SK-N-SH treated with all-trans-retinoic acid at 6 μM for 48 hours (cell line): ENCODE data around the gene ACMSD.

ENCODE experiments used
- ATAC-seq: fragments of 200-7000 bp; cut with Tn5 transposase; 3 replicates; pipeline ENCODE4 v1.9.1; 2020; ENCODE audit warnings: mild to moderate bottlenecking, moderate library complexity
- ARNTL ChIP-seq: fragments of 450-650 bp; formaldehyde crosslinking; IDR thresholded peaks from 2 replicates; pipeline ENCODE4 v1.5.0; 2020; ENCODE audit warnings: low read depth, mild to moderate bottlenecking, moderate library complexity, borderline replicate concordance
- BACH2 ChIP-seq: fragments of 250-450 bp; sonication (Bioruptor Pico); IDR thresholded peaks from 2 replicates; pipeline ENCODE4 v1.9.0; 2021; ENCODE audit warnings: mild to moderate bottlenecking, borderline replicate concordance
- CREB5 ChIP-seq: fragments of 250-450 bp; sonication (Bioruptor Pico); IDR thresholded peaks from 2 replicates; pipeline ENCODE4 v1.5.1; 2020; ENCODE audit warnings: low read depth, mild to moderate bottlenecking, moderate library complexity
- CSDC2 ChIP-seq: fragments of 250-450 bp; sonication (Bioruptor Pico); IDR thresholded peaks from 2 replicates; pipeline ENCODE4 v1.5.0; 2020; ENCODE audit warnings: mild to moderate bottlenecking, moderate library complexity
- ESRRG ChIP-seq: fragments of 250-450 bp; sonication (Bioruptor Pico); IDR thresholded peaks from 2 replicates; pipeline ENCODE4 v1.6.1; 2021; ENCODE audit warnings: mild to moderate bottlenecking
- GLIS3 ChIP-seq: fragments of 250-450 bp; sonication (Bioruptor Pico); IDR thresholded peaks from 2 replicates; pipeline ENCODE4 v1.5.0; 2020; ENCODE audit warnings: mild to moderate bottlenecking, moderate library complexity
- ISL1 ChIP-seq: fragments of 250-450 bp; sonication (Bioruptor Pico); IDR thresholded peaks from 2 replicates; pipeline ENCODE4 v2.1.2; 2022; ENCODE audit warnings: mild to moderate bottlenecking, moderate library complexity
- OSR1 ChIP-seq: fragments of 250-450 bp; sonication (Bioruptor Pico); IDR thresholded peaks from 2 replicates; pipeline ENCODE4 v1.8.0; 2022; ENCODE audit warnings: moderate library complexity, mild to moderate bottlenecking, inconsistent platforms
- PPARA ChIP-seq: fragments of 250-450 bp; sonication (Bioruptor Pico); IDR thresholded peaks from 2 replicates; pipeline ENCODE4 v1.5.0; 2020; ENCODE audit warnings: mild to moderate bottlenecking, borderline replicate concordance
- RARB ChIP-seq: fragments of 250-450 bp; sonication (Bioruptor Pico); IDR thresholded peaks from 2 replicates; pipeline ENCODE4 v1.8.0; 2021; ENCODE audit warnings: mild to moderate bottlenecking, moderate library complexity
- SNAI2 ChIP-seq: fragments of 250-450 bp; sonication (Bioruptor Pico); IDR thresholded peaks from 2 replicates; pipeline ENCODE4 v1.5.0; 2020; ENCODE audit warnings: mild to moderate bottlenecking, moderate library complexity
- TCF4 ChIP-seq: fragments of 250-450 bp; sonication (Bioruptor Pico); IDR thresholded peaks from 2 replicates; pipeline ENCODE4 v1.8.0; 2021; ENCODE audit warnings: mild to moderate bottlenecking, moderate library complexity, borderline replicate concordance
- TOX ChIP-seq: fragments of 250-450 bp; sonication (Bioruptor Pico); IDR thresholded peaks from 2 replicates; pipeline ENCODE4 v1.8.0; 2021; ENCODE audit warnings: mild to moderate bottlenecking, moderate library complexity, borderline replicate concordance
- ZC3H10 ChIP-seq: fragments of 250-450 bp; sonication (Bioruptor Pico); IDR thresholded peaks from 2 replicates; pipeline ENCODE4 v1.5.1; 2021; ENCODE audit warnings: mild to moderate bottlenecking, moderate library complexity
- ZFP3 ChIP-seq: fragments of 250-450 bp; sonication (Bioruptor Pico); IDR thresholded peaks from 2 replicates; pipeline ENCODE4 v1.5.0; 2020; ENCODE audit warnings: mild to moderate bottlenecking, moderate library complexity
- ZFP30 ChIP-seq: fragments of 450-650 bp; formaldehyde crosslinking; IDR thresholded peaks from 2 replicates; pipeline ENCODE4 v1.5.0; 2022; ENCODE audit warnings: mild to moderate bottlenecking, moderate library complexity
- ZNF565 ChIP-seq: fragments of 450-650 bp; formaldehyde crosslinking; conservative IDR thresholded peaks from 2 replicates; pipeline ENCODE4 v1.5.0; 2020; ENCODE audit warnings: low read depth, mild to moderate bottlenecking, moderate library complexity
- ZNF70 ChIP-seq: fragments of 450-650 bp; formaldehyde crosslinking; IDR thresholded peaks from 2 replicates; pipeline ENCODE4 v1.5.0; 2020; ENCODE audit warnings: mild to moderate bottlenecking, moderate library complexity
- ZNF8 ChIP-seq: fragments of 450-650 bp; formaldehyde crosslinking; IDR thresholded peaks from 2 replicates; pipeline ENCODE4 v1.5.0; 2020; ENCODE audit warnings: mild to moderate bottlenecking, moderate library complexity
- TF ChIP-seq, protein P1 (sequence below): fragments of 250-450 bp; sonication (Bioruptor Pico); IDR thresholded peaks from 2 replicates; pipeline ENCODE4 v1.5.0; 2020; ENCODE audit warnings: mild to moderate bottlenecking, moderate library complexity
- TF ChIP-seq, protein P2 (sequence below): fragments of 250-450 bp; sonication (Bioruptor Pico); IDR thresholded peaks from 2 replicates; pipeline ENCODE4 v1.8.0; 2020; ENCODE audit warnings: mild to moderate bottlenecking, moderate library complexity, borderline replicate concordance
- TF ChIP-seq, protein P3 (sequence below): fragments of 250-450 bp; sonication (Bioruptor Pico); IDR thresholded peaks from 2 replicates; pipeline ENCODE4 v1.8.0; 2021; ENCODE audit warnings: low read depth, mild to moderate bottlenecking, moderate library complexity, borderline replicate concordance
- TF ChIP-seq, protein P4 (sequence below): fragments of 250-450 bp; sonication (Bioruptor Pico); IDR thresholded peaks from 2 replicates; pipeline ENCODE4 v1.5.1; 2021; ENCODE audit warnings: mild to moderate bottlenecking, moderate library complexity

Gene ACMSD

DNA sequence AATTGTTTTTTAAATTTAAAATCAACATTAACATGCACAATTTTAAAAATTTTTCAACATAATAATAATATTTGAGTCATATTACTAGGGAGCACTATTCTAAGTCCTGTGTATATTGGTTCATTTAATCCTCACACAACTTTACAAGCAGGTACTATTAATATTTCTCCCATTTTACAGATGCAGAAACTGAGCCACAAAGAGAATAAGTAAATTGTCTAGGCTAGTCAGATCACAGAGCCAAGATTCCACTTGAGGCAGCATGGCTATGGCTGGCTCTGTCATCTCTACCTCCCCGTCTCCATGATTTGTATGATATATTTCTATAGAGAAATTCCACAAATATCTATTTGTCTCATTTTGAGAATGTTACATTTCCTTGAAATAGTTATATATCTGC lies 95.3 kb downstream of the ACMSD start:
- ATAC-seq, result no peak

GRCh38 chr2:134934150-134934549 lies 95.7 kb downstream of the ACMSD start:
- no peak for ATAC-seq
- no peak for TF ChIP-seq ZNF70
- TF ChIP-seq, protein P1, sequence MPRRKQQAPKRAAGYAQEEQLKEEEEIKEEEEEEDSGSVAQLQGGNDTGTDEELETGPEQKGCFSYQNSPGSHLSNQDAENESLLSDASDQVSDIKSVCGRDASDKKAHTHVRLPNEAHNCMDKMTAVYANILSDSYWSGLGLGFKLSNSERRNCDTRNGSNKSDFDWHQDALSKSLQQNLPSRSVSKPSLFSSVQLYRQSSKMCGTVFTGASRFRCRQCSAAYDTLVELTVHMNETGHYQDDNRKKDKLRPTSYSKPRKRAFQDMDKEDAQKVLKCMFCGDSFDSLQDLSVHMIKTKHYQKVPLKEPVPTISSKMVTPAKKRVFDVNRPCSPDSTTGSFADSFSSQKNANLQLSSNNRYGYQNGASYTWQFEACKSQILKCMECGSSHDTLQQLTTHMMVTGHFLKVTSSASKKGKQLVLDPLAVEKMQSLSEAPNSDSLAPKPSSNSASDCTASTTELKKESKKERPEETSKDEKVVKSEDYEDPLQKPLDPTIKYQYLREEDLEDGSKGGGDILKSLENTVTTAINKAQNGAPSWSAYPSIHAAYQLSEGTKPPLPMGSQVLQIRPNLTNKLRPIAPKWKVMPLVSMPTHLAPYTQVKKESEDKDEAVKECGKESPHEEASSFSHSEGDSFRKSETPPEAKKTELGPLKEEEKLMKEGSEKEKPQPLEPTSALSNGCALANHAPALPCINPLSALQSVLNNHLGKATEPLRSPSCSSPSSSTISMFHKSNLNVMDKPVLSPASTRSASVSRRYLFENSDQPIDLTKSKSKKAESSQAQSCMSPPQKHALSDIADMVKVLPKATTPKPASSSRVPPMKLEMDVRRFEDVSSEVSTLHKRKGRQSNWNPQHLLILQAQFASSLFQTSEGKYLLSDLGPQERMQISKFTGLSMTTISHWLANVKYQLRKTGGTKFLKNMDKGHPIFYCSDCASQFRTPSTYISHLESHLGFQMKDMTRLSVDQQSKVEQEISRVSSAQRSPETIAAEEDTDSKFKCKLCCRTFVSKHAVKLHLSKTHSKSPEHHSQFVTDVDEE (CRISPR knock-in tag), result no peak
- TF ChIP-seq ZFP30, result no peak
- TF ChIP-seq OSR1 (CRISPR knock-in tag), result no peak
- no peak for TF ChIP-seq SNAI2 (CRISPR knock-in tag)
- TF ChIP-seq ZC3H10 (CRISPR knock-in tag), result no peak
- no peak for TF ChIP-seq PPARA (CRISPR knock-in tag)
- TF ChIP-seq ESRRG (CRISPR knock-in tag), result no peak
- TF ChIP-seq TOX (CRISPR knock-in tag), result no peak
- TF ChIP-seq CREB5, result no peak
- TF ChIP-seq ARNTL (CRISPR knock-in tag), result no peak
- no peak for TF ChIP-seq CSDC2
- TF ChIP-seq, protein P2, sequence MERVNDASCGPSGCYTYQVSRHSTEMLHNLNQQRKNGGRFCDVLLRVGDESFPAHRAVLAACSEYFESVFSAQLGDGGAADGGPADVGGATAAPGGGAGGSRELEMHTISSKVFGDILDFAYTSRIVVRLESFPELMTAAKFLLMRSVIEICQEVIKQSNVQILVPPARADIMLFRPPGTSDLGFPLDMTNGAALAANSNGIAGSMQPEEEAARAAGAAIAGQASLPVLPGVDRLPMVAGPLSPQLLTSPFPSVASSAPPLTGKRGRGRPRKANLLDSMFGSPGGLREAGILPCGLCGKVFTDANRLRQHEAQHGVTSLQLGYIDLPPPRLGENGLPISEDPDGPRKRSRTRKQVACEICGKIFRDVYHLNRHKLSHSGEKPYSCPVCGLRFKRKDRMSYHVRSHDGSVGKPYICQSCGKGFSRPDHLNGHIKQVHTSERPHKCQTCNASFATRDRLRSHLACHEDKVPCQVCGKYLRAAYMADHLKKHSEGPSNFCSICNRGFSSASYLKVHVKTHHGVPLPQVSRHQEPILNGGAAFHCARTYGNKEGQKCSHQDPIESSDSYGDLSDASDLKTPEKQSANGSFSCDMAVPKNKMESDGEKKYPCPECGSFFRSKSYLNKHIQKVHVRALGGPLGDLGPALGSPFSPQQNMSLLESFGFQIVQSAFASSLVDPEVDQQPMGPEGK, result no peak
- no peak for TF ChIP-seq BACH2
- no peak for TF ChIP-seq ZNF8 (CRISPR knock-in tag)
- TF ChIP-seq RARB, result no peak

More for the DNA sequence above, 95.3 kb downstream of the ACMSD start:
- TF ChIP-seq GLIS3 (CRISPR knock-in tag) (no peak), ISL1 (no peak), ZFP3 (no peak), ARNTL (CRISPR knock-in tag) (no peak), BACH2 (no peak), ZNF565 (CRISPR knock-in tag) (no peak), RARB (no peak), ESRRG (CRISPR knock-in tag) (no peak), CSDC2 (no peak), ZNF70 (no peak), ZNF8 (CRISPR knock-in tag) (no peak), ZFP30 (no peak), SNAI2 (CRISPR knock-in tag) (no peak), OSR1 (CRISPR knock-in tag) (no peak), TOX (CRISPR knock-in tag) (no peak), TCF4 (CRISPR knock-in tag) (no peak)
- TF ChIP-seq, protein P3, sequence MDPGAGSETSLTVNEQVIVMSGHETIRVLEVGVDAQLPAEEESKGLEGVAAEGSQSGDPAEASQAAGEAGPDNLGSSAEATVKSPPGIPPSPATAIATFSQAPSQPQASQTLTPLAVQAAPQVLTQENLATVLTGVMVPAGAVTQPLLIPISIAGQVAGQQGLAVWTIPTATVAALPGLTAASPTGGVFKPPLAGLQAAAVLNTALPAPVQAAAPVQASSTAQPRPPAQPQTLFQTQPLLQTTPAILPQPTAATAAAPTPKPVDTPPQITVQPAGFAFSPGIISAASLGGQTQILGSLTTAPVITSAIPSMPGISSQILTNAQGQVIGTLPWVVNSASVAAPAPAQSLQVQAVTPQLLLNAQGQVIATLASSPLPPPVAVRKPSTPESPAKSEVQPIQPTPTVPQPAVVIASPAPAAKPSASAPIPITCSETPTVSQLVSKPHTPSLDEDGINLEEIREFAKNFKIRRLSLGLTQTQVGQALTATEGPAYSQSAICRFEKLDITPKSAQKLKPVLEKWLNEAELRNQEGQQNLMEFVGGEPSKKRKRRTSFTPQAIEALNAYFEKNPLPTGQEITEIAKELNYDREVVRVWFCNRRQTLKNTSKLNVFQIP (CRISPR knock-in tag), result no peak
- TF ChIP-seq, protein P2, result no peak
- TF ChIP-seq, protein P1 (CRISPR knock-in tag), result no peak
- TF ChIP-seq, protein P4, sequence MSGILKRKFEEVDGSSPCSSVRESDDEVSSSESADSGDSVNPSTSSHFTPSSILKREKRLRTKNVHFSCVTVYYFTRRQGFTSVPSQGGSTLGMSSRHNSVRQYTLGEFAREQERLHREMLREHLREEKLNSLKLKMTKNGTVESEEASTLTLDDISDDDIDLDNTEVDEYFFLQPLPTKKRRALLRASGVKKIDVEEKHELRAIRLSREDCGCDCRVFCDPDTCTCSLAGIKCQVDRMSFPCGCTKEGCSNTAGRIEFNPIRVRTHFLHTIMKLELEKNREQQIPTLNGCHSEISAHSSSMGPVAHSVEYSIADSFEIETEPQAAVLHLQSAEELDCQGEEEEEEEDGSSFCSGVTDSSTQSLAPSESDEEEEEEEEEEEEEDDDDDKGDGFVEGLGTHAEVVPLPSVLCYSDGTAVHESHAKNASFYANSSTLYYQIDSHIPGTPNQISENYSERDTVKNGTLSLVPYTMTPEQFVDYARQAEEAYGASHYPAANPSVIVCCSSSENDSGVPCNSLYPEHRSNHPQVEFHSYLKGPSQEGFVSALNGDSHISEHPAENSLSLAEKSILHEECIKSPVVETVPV (CRISPR knock-in tag), result no peak
